KMS-11 (cell line): ENCODE results near the gene SMG5.

ENCODE experiments used
- H2AFZ ChIP-seq: fragments of 200-600 bp; sonication (generic); 2 replicates; pipeline ENCODE4 v1.6.1; 2016; ENCODE audit warnings: antibody characterized with exemption, mixed run types, low read depth
- H3K27ac ChIP-seq: fragments of 200-600 bp; sonication (generic); 2 replicates; pipeline ENCODE4 v1.6.1; 2016; ENCODE audit warnings: mild to moderate bottlenecking, mixed run types
- H3K27me3 ChIP-seq: fragments of 200-600 bp; sonication (generic); 2 replicates; pipeline ENCODE4 v1.6.1; 2017; ENCODE audit warnings: mild to moderate bottlenecking, low read depth, mixed run types, moderate library complexity; ENCODE audit not compliant: insufficient read depth
- H3K36me3 ChIP-seq: fragments of 200-600 bp; sonication (generic); 2 replicates; pipeline ENCODE4 v1.6.1; 2017; ENCODE audit warnings: mild to moderate bottlenecking, mixed run types; ENCODE audit not compliant: insufficient read depth
- H3K4me1 ChIP-seq: fragments of 200-600 bp; sonication (generic); 2 replicates; pipeline ENCODE4 v1.6.1; 2016; ENCODE audit warnings: mild to moderate bottlenecking, low read depth, mixed run types; ENCODE audit not compliant: poor library complexity, severe bottlenecking
- H3K4me2 ChIP-seq: fragments of 200-600 bp; sonication (generic); 2 replicates; pipeline ENCODE4 v1.7.0; 2016; ENCODE audit warnings: mild to moderate bottlenecking, mixed run types
- H3K4me3 ChIP-seq: fragments of 200-600 bp; sonication (generic); IDR thresholded peaks from 2 replicates; pipeline ENCODE4 v1.6.1; 2017; ENCODE audit warnings: low read depth, low read length, mixed read lengths; ENCODE audit not compliant: insufficient read depth
- H3K79me2 ChIP-seq: fragments of 200-600 bp; sonication (generic); 2 replicates; pipeline ENCODE4 v1.6.1; 2016; ENCODE audit warnings: low read depth, mixed run types; ENCODE audit not compliant: insufficient read depth
- H3K9ac ChIP-seq: fragments of 200-600 bp; sonication (generic); 2 replicates; pipeline ENCODE4 v1.6.1; 2016; ENCODE audit warnings: mild to moderate bottlenecking, mixed run types
- H4K20me1 ChIP-seq: fragments of 200-600 bp; sonication (generic); 2 replicates; pipeline ENCODE4 v1.6.1; 2016; ENCODE audit warnings: mild to moderate bottlenecking, mixed run types; ENCODE audit not compliant: insufficient read depth
- CTCF ChIP-seq: fragments of 200-600 bp; sonication (generic); conservative IDR thresholded peaks from 2 replicates; pipeline ENCODE4 v1.6.1; 2017; ENCODE audit warnings: low read depth, mild to moderate bottlenecking, antibody characterized with exemption, low read length, moderate library complexity, mixed read lengths

The SMG5 gene

GRCh38 chr1:156249593-156249992 lies 33.0 kb downstream of the SMG5 start:
- TF ChIP-seq CTCF: no peak
- Histone ChIP-seq H3K4me3 (no peak overlapping the region), H2AFZ (no peak overlapping the region), H3K27ac (no peak overlapping the region), H3K36me3 (peaks cover 18% of the 10 kb centered on the region; the same call in 1 of the 2 replicates), H3K27me3 (no peaks in the 10 kb centered on the region), H3K9ac (no peak overlapping the region), H4K20me1 (no peaks in the 10 kb centered on the region), H3K4me1 (peaks cover 19% of the 10 kb centered on the region), H3K4me2 (no peak overlapping the region), H3K79me2 (no peaks in the 10 kb centered on the region)

GRCh38 chr1:156248323-156248683 lies 34.3 kb downstream of the SMG5 start:
- TF ChIP-seq CTCF: no peak
- Histone ChIP-seq H4K20me1 (no peaks in the 10 kb centered on the region), H3K79me2 (no peaks in the 10 kb centered on the region), H3K4me2 (no peak overlapping the region), H3K4me3 (no peak overlapping the region), H3K4me1 (peaks cover 17% of the 10 kb centered on the region), H3K27me3 (no peaks in the 10 kb centered on the region), H3K36me3 (peaks cover 18% of the 10 kb centered on the region; the same call in 1 of the 2 replicates), H2AFZ (no peak overlapping the region), H3K9ac (no peak overlapping the region), H3K27ac (no peak overlapping the region)

GRCh38 chr1:156247460-156248322 lies 34.9 kb downstream of the SMG5 start, which contains the start of gene PAQR6:
Gene PAQR6 (minus strand): TSS chr1:156248056. CDS start chr1:156246731, 1,325 bp downstream.
- H4K20me1 ChIP-seq: no peaks in the 10 kb centered on the region
- no peak within 1 kb of the TSS for H3K4me3 ChIP-seq
- H3K4me2 ChIP-seq: no peak within 1 kb of the TSS
- H3K36me3 ChIP-seq: peaks cover 14% of the 10 kb centered on the region; the same call in 1 of the 2 replicates
- H3K4me1 ChIP-seq: peaks cover 11% of the 10 kb centered on the region
- H2AFZ ChIP-seq: no peak within 1 kb of the TSS
- no peaks in the 10 kb centered on the region for H3K79me2 ChIP-seq
- no peak for TF ChIP-seq CTCF
- no peak within 1 kb of the TSS for H3K9ac ChIP-seq
- no peak within 1 kb of the TSS for H3K27ac ChIP-seq
- H3K27me3 ChIP-seq: no peaks in the 10 kb centered on the region

- Histone ChIP-seq H3K4me2 (no peak overlapping the region), H3K27ac (no peak overlapping the region), H3K36me3 (peaks cover 6% of the 10 kb centered on the region; the same call in 1 of the 2 replicates), H3K27me3 (no peaks in the 10 kb centered on the region), H3K4me3 (no peak overlapping the region), H4K20me1 (no peaks in the 10 kb centered on the region), H3K9ac (no peak overlapping the region), H2AFZ (no peak overlapping the region), H3K79me2 (no peaks in the 10 kb centered on the region), H3K4me1 (peaks cover 3% of the 10 kb centered on the region)
- TF ChIP-seq CTCF: no peak
Observed at GRCh38 chr1:156246781-156247459, 35.7 kb downstream of the SMG5 start.
